Measurements from ENCODE around the gene NUP210L. TPM values are rescaled to one million over a fixed set of nuclear protein-coding genes. Genes with fewer than 3 reads are reported as not detected.
A peak's percentile ranks its signal among the peaks of the same experiment; 100 is the strongest.

NUP210L gene
- total and polyA plus RNA-seq, 2 of the 13 experiments (the other 11 are each of a cell fraction or from before 2014, with no cell fraction given), result not detected

DNA sequence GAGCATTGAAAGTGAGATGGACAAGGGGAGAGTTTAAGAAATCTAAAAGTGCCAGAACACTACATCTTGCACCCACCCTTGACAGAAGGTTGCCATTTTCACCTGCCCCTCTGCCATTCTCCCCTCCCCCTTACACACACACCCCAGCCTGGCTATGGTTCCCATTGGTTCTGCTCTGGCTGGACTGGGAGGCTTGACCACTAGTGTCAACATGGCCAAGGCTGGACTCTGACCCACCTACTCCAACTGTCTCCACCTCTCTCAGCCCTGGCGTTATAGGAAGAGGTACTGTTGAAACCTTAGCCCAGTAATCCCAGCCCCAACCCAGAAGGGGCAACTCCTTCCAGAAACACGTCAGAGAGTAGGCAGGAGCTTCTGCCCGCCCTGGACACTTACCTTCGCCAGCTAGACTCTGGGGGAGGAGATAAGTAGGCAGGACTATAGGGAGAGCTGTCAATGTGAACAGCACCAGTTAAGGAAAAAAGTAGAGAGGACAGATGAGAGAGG is 201.0 kb downstream of the NUP210L start (continued):
- TF ChIP-seq, protein P1, sequence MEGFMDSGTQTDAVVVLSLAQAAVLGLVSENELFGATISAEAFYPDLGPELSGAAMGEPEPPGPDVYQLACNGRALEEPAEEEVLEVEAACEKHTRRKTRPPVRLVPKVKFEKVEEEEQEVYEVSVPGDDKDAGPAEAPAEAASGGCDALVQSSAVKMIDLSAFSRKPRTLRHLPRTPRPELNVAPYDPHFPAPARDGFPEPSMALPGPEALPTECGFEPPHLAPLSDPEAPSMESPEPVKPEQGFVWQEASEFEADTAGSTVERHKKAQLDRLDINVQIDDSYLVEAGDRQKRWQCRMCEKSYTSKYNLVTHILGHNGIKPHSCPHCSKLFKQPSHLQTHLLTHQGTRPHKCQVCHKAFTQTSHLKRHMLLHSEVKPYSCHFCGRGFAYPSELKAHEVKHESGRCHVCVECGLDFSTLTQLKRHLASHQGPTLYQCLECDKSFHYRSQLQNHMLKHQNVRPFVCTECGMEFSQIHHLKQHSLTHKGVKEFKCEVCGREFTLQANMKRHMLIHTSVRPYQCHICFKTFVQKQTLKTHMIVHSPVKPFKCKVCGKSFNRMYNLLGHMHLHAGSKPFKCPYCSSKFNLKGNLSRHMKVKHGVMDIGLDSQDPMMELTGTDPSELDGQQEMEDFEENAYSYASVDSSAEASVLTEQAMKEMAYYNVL (CRISPR knock-in tag; IDR thresholded peaks at IDR 0.05; ENCODE audit: borderline replicate concordance), result no peak
- TF ChIP-seq, protein P2, sequence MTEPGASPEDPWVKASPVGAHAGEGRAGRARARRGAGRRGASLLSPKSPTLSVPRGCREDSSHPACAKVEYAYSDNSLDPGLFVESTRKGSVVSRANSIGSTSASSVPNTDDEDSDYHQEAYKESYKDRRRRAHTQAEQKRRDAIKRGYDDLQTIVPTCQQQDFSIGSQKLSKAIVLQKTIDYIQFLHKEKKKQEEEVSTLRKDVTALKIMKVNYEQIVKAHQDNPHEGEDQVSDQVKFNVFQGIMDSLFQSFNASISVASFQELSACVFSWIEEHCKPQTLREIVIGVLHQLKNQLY (CRISPR knock-in tag; IDR thresholded peaks at IDR 0.05), result no peak
- TF ChIP-seq KMT2B (CRISPR knock-in tag; IDR thresholded peaks at IDR 0.05) (0 out of 2 replicates have a peak, but pooled peaks have one; percentile 52), PAWR (CRISPR knock-in tag; IDR thresholded peaks at IDR 0.05; ENCODE audit: borderline replicate concordance) (no peak), CAMTA2 (CRISPR knock-in tag; IDR thresholded peaks at IDR 0.05; ENCODE audit: borderline replicate concordance) (no peak), IKZF4 (CRISPR knock-in tag; IDR thresholded peaks at IDR 0.05; ENCODE audit: borderline replicate concordance, low read depth, not compliant biosample characterization) (no peak), ZFP37 (CRISPR knock-in tag; IDR thresholded peaks at IDR 0.05; ENCODE audit: borderline replicate concordance) (no peak), ZNF782 (CRISPR knock-in tag; IDR thresholded peaks at IDR 0.05; ENCODE audit: borderline replicate concordance) (no peak), ZKSCAN5 (CRISPR knock-in tag; IDR thresholded peaks at IDR 0.05) (no peak), ZNF3 (CRISPR knock-in tag; IDR thresholded peaks at IDR 0.05) (no peak), KLF9 (CRISPR knock-in tag; IDR thresholded peaks at IDR 0.05; ENCODE audit: low read depth) (no peak), CREM (IDR thresholded peaks at IDR 0.05) (peak; percentile 31; the same call in 1 of the 2 replicates), CREM (CRISPR knock-in tag; IDR thresholded peaks at IDR 0.05) (no peak), MYNN (CRISPR knock-in tag; IDR thresholded peaks at IDR 0.05; ENCODE audit: low read depth) (no peak), KAT7 (CRISPR knock-in tag; IDR thresholded peaks at IDR 0.05; ENCODE audit: borderline replicate concordance) (no peak), HMG20A (CRISPR knock-in tag; IDR thresholded peaks at IDR 0.05; ENCODE audit: borderline replicate concordance) (no peak), PHB2 (IDR thresholded peaks at IDR 0.05; ENCODE audit: partially characterized antibody) (no peak), POLR2AphosphoS2 (IDR thresholded peaks at IDR 0.05; ENCODE audit: low read depth, low read length) (no peak), ZNF768 (CRISPR knock-in tag; IDR thresholded peaks at IDR 0.05) (no peak), NFYC (CRISPR knock-in tag; IDR thresholded peaks at IDR 0.05) (peak; percentile 74)
- TF ChIP-seq, protein P3, sequence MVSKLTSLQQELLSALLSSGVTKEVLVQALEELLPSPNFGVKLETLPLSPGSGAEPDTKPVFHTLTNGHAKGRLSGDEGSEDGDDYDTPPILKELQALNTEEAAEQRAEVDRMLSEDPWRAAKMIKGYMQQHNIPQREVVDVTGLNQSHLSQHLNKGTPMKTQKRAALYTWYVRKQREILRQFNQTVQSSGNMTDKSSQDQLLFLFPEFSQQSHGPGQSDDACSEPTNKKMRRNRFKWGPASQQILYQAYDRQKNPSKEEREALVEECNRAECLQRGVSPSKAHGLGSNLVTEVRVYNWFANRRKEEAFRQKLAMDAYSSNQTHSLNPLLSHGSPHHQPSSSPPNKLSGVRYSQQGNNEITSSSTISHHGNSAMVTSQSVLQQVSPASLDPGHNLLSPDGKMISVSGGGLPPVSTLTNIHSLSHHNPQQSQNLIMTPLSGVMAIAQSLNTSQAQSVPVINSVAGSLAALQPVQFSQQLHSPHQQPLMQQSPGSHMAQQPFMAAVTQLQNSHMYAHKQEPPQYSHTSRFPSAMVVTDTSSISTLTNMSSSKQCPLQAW (CRISPR knock-in tag; IDR thresholded peaks at IDR 0.05), result peak; percentile 74; the same call in 1 of the 2 replicates
- TF ChIP-seq, protein P4, sequence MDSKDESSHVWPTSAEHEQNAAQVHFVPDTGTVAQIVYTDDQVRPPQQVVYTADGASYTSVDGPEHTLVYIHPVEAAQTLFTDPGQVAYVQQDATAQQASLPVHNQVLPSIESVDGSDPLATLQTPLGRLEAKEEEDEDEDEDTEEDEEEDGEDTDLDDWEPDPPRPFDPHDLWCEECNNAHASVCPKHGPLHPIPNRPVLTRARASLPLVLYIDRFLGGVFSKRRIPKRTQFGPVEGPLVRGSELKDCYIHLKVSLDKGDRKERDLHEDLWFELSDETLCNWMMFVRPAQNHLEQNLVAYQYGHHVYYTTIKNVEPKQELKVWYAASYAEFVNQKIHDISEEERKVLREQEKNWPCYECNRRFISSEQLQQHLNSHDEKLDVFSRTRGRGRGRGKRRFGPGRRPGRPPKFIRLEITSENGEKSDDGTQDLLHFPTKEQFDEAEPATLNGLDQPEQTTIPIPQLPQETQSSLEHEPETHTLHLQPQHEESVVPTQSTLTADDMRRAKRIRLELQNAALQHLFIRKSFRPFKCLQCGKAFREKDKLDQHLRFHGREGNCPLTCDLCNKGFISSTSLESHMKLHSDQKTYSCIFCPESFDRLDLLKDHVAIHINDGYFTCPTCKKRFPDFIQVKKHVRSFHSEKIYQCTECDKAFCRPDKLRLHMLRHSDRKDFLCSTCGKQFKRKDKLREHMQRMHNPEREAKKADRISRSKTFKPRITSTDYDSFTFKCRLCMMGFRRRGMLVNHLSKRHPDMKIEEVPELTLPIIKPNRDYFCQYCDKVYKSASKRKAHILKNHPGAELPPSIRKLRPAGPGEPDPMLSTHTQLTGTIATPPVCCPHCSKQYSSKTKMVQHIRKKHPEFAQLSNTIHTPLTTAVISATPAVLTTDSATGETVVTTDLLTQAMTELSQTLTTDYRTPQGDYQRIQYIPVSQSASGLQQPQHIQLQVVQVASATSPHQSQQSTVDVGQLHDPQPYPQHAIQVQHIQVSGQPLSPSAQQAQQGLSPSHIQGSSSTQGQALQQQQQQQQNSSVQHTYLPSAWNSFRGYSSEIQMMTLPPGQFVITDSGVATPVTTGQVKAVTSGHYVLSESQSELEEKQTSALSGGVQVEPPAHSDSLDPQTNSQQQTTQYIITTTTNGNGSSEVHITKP (CRISPR knock-in tag; IDR thresholded peaks at IDR 0.05; ENCODE audit: low read depth), result 0 out of 2 replicates have a peak, but pooled peaks have one; percentile 29
- TF ChIP-seq, protein P5, sequence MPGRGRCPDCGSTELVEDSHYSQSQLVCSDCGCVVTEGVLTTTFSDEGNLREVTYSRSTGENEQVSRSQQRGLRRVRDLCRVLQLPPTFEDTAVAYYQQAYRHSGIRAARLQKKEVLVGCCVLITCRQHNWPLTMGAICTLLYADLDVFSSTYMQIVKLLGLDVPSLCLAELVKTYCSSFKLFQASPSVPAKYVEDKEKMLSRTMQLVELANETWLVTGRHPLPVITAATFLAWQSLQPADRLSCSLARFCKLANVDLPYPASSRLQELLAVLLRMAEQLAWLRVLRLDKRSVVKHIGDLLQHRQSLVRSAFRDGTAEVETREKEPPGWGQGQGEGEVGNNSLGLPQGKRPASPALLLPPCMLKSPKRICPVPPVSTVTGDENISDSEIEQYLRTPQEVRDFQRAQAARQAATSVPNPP (CRISPR knock-in tag; IDR thresholded peaks at IDR 0.05), result no peak

Measured in HepG2 (cell line).